HG02840 (cell line): ENCODE results near the gene MAP4K1.
"Not testable (repeated sequence)": the region's sequence is repeated elsewhere in the genome, so short reads cannot be mapped to it uniquely, and the experiment has no call there.

Experiments
- ATAC-seq: cut with Tn5 transposase; IDR thresholded peaks from one replicate; pipeline ENCODE4 v1.9.1; 2021; ENCODE audit warnings: mild to moderate bottlenecking, moderate library complexity, moderate number of reproducible peaks; ENCODE audit not compliant: unreplicated experiment, low FRiP score

The MAP4K1 gene

DNA sequence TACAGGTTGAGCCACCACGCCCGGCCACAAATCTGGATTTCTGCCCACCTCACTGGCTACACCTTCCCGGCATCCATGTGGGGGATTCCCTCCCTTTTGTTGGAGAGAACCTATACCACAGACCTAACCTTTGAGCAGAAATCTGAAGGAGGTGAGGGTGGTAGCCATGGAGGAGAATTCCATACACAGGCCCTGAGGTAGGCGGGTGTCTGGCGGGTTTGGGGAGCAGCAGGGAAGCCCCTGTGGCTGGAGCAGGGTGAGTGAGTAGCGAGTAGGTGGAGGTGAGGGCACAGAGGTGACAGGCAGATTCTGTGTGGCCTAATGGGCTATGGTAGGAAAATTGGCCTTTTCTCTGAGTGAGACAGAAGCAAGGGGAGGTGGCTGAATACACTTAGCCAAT, 11.8 kb upstream of the MAP4K1 start:
- ATAC-seq, result no peak

DNA sequence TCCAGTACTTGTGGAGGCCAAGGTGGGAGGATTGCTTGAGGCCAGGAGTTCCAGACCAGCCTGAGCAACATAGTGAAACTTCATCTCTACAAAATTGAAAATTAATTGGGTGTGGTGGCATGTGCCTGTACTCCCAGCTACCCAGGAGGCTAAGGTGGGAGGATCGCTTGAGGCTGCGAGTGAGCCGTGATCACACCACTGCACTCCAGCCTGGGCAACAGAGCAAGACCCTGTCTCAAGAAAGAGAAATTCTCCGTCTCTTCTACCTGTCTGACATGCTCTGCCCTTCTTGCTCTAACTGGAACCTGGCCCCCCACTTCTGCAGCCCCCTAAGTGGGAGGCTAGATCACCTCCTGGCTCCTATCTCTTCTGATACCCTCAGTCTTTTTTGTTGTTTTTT, 8.6 kb upstream of the MAP4K1 start:
- ATAC-seq, result no peak

DNA sequence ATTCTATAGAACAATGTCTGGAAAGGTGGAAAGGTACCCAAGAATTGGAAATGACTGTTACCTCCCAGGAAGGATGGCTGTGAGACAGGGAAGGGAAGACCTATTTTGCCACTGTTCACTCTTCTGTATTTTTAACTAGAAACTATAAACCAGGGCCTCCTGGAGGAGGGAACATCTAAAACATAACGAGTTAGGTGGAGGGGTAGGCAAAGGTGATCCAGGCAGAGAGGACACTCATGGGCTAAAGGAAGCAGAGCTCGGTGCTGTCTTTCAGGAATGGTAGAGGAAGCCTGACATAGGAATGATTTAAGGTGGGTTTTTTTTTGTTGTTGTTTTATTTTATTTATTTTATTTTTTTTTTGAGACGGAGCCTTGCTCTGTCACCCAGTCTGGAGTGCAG, 7.1 kb upstream of the MAP4K1 start:
- no peak for ATAC-seq

DNA sequence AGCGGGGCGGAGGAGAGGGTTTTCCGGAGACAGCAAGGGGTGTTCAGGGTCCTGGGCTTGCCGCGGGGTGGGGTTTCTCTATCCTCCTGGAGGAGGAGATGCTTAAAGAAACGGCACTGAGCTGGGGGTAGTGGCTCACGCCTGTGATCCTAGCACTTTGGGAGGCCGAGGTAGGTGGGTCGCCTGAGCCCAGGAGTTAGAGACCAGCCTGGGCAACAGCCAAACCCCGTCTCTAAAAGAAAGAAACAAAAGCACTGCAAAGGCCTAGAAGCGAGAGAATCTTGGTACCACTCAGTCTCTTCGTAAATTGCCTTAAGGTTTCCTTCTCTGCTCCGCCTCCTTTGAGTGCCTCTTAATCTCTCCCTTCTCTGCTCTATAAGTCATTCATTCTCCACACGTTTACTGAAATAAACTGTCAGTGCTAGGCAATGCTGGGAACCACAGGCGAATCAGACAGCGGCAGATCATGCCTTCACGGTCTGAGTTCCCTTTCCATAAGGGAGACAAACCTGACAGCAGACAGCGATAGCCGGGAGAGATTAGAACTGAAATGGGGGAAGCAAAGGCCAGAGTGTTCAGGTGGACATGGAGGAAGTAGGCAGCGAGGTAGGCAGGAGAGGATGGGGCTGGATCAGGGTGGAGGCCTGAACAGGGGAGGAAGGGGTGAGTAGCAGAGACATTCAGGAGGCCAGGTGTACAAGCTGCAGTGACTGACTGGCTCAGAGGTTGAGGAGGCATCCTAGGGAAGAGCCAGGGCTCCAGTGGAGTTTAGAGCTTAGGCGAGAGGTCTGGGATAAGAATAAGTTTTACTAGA, 1.8 kb upstream of the MAP4K1 start:
- ATAC-seq, result no peak

- peak; percentile 78 for ATAC-seq
Observed at GRCh38 chr19:38618590-38619360, 1.0 kb upstream of the MAP4K1 start, which contains the start of gene EIF3K. Gene EIF3K (plus strand): TSS chr19:38619188. CDS start chr19:38619269, 81 bp downstream.

- ATAC-seq, result no peak
Observed at GRCh38 chr19:38617283-38617763, 430 bp downstream of the MAP4K1 start.

DNA sequence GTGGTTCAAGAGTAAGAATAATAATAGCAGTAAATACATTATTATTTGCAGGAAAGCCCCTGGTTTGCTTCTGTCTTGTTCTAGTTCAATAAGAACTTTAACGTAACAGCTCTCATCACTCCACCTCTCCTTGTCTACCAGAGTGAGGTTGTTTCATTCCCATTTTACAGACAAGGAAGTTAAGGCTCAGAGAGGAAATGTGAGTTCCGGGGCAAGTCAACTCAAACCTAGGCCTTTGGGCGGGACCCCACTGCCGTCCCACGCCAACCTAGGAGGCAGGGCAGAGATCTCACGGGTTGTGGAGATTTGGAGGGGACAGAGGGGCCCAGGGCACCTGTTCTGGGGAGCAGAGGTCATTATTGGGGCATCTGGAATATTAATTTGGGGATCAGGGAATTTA, 1.5 kb downstream of the MAP4K1 start:
- ATAC-seq, result no peak

DNA sequence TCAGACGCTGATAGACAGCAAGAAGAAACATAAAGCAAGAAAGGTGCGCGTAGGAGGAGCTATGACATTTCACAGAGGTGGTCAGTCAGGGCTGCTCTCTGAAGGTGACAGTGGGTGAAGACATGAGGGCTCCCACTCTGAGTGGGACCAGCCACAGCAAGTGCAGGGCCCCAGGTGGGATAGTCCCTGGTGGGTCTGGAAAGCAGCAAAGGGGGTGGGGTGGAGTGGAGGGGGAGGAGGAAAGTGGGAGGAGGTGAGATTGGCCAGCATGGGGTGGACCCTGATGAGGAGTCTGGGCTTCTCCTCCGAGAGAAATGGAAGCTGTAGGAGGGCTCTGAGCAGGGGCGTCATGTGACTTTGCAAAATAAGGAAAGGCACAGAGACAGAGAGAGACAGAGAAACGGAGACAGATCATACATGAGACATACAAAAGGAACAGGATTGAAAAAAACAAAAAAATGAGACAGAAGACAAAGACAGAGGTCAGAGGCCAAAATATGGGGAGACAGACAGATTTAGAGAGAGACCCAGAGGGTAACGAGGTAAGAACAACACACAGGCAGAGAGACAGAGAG, 2.7 kb downstream of the MAP4K1 start:
- ATAC-seq, result no peak

- no peak for ATAC-seq
Observed at GRCh38 chr19:38614289-38614688, 3.5 kb downstream of the MAP4K1 start.

- no peak for ATAC-seq
Observed at GRCh38 chr19:38606131-38606530, 11.6 kb downstream of the MAP4K1 start.

DNA sequence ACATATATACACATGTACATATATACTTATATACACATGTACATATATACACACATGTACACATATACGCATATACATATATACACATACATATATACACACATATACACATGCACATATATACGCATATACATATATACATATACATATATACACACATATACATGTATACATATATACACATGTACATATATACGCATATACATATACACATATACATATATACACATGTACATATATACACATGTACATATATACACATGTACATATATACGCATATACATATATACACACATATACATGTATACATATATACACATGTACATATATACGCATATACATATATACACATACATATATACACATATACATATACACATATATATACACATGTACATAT, 14.9 kb downstream of the MAP4K1 start:
- not testable (repeated sequence) for ATAC-seq

- ATAC-seq, result no peak
Observed at GRCh38 chr19:38599722-38600121, 18.0 kb downstream of the MAP4K1 start.

GRCh38 chr19:38597075-38597474, 20.7 kb downstream of the MAP4K1 start:
- no peak for ATAC-seq

GRCh38 chr19:38596057-38596981, 21.4 kb downstream of the MAP4K1 start:
- no peak for ATAC-seq

GRCh38 chr19:38592940-38593339, 24.8 kb downstream of the MAP4K1 start:
- ATAC-seq, result no peak

- no peak for ATAC-seq
Observed at GRCh38 chr19:38588041-38588440, 29.7 kb downstream of the MAP4K1 start.

DNA sequence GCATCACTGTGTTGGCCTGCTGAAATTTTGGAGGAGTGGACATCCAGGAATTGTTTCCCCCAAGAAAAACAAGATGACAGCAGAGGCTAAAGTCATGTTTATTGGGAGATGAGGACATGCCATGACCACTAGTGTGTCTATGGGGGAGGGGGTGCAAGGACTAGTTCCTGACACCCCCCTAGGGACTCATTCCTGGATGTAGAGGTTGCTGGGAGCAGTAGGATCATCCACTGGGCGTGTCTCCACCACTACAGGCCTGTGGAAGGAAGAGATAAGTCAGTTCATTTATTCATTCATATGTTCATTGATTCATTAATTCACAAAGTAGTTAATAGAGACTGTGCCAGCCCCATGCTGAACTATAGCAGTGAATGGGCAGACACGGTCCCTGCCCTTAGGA, 30.2 kb downstream of the MAP4K1 start:
- ATAC-seq, result no peak

DNA sequence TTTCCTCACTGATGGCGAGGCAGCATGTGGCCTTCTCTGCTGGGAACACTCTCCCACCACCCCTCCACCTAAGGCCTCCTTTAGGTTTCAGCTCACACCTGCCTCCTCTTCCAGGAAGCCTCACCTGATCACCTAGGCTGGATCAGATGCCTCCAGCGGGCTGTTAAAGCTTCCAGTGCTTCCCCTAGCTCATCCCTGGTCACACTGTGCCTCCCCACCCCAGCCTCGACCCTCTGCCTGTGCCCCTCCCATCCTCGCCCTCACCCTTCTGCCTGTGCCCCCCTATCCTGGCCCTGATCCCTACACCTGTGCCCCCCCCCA, 33.8 kb downstream of the MAP4K1 start:
- ATAC-seq, result no peak

DNA sequence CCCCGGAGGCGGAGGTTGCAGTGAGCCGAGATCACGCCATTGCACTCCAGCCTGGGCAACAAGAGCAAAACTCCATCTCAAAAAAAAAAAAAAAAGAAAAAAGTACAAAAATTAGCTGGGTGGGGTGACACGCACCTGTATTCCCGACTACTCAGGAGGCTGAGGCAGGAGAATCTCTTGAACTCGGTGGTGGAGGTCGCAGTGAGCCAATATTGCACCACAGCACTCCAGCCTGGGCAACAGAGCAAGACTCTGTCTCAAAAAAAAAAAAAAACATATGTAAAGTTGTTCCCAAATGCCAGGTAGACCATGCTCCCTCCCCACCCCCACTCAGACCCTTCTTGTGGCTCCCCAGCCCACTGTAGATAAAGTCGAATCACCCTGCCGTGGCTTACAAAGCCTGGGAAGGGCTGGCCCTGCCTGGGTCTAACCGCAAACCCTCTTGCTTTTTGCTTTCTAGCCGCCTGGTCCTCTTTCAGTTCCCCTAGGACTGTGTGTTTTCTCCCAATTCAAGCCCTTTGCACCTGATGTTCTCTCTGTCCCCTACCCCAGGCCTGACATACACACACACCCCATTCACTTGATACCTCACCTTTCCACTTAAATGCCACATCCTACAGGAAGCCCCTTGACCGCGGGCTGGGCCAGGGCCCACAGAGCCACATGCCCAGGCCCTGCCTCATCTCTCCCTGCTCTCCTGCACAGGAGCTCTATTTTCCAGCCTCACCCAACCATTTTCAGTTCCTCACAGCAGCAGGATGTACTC, 34.4 kb downstream of the MAP4K1 start:
- ATAC-seq, result no peak

DNA sequence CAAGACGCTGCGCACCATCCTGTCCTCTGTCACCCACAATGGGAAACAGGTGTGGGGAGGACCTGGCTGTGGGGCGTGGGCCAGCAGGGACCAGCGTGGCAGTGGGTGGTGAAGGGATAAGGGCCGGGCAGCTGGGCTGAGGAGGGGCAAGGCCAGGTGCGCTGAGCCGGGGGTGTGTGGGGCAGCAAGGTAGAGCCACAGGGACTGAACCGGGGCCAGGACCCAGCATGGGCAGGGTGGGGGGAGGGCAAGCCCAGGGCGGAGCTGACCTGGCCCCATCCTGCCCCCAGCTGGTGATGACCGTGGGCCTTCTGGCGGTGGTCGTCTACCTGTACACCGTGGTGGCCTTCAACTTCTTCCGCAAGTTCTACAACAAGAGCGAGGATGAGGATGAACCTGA, 37.7 kb downstream of the MAP4K1 start:
- no peak for ATAC-seq
